ENCODE results near the gene ATP10B. TPM values are rescaled to one million over a fixed set of nuclear protein-coding genes. Genes with fewer than 3 reads are reported as not detected.
"Not testable (repeated sequence)": the region's sequence is repeated elsewhere in the genome, so short reads cannot be mapped to it uniquely, and the experiment has no call there.

The ATP10B gene
- total RNA-seq, 1 donor from 2014 or later, result not detected

- Histone ChIP-seq H3K27ac (no peak overlapping the region), H3K4me1 (peaks cover 8% of the 10 kb centered on the region), H3K36me3 (no peaks in the 10 kb centered on the region), H3K9me3 (peaks cover 6% of the 10 kb centered on the region), H3K27me3 (no peaks in the 10 kb centered on the region), H3K4me3 (no peak overlapping the region)
- ATAC-seq (peak; percentile 47), DNase-seq (no peak)
- TF ChIP-seq, protein P1, sequence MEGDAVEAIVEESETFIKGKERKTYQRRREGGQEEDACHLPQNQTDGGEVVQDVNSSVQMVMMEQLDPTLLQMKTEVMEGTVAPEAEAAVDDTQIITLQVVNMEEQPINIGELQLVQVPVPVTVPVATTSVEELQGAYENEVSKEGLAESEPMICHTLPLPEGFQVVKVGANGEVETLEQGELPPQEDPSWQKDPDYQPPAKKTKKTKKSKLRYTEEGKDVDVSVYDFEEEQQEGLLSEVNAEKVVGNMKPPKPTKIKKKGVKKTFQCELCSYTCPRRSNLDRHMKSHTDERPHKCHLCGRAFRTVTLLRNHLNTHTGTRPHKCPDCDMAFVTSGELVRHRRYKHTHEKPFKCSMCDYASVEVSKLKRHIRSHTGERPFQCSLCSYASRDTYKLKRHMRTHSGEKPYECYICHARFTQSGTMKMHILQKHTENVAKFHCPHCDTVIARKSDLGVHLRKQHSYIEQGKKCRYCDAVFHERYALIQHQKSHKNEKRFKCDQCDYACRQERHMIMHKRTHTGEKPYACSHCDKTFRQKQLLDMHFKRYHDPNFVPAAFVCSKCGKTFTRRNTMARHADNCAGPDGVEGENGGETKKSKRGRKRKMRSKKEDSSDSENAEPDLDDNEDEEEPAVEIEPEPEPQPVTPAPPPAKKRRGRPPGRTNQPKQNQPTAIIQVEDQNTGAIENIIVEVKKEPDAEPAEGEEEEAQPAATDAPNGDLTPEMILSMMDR (IDR thresholded peaks at IDR 0.05), result no peak
- intact Hi-C loops (cut with DNase I), result no loop called here
Observed at GRCh38 chr5:160835376-160835775, 16.6 kb downstream of the ATP10B start.

GRCh38 chr5:160833806-160834205 lies 18.2 kb downstream of the ATP10B start:
- Histone ChIP-seq H3K4me3 (no peak overlapping the region), H3K27me3 (no peaks in the 10 kb centered on the region), H3K9me3 (peaks cover 6% of the 10 kb centered on the region), H3K4me1 (peaks cover 8% of the 10 kb centered on the region), H3K27ac (no peak overlapping the region), H3K36me3 (no peaks in the 10 kb centered on the region)
- ATAC-seq (no peak), DNase-seq (no peak)
- TF ChIP-seq, protein P1 (IDR thresholded peaks at IDR 0.05), result no peak
- intact Hi-C loops (cut with DNase I), result no loop called here

- no peaks in the 10 kb centered on the region for H3K36me3 ChIP-seq
- DNase-seq (no peak), ATAC-seq (no peak)
- H3K4me1 ChIP-seq, result peaks cover 8% of the 10 kb centered on the region
- peaks cover 6% of the 10 kb centered on the region for H3K9me3 ChIP-seq
- H3K27me3 ChIP-seq, result no peaks in the 10 kb centered on the region
- TF ChIP-seq, protein P1 (IDR thresholded peaks at IDR 0.05), result no peak
- intact Hi-C loops (cut with DNase I), result no loop called here
- no peak overlapping the region for H3K27ac ChIP-seq
- H3K4me3 ChIP-seq, result no peak overlapping the region
Observed at GRCh38 chr5:160831801-160832200, 20.2 kb downstream of the ATP10B start.

- intact Hi-C loops (cut with DNase I), result no loop called here
- H3K27ac ChIP-seq, result no peak overlapping the region
- no peaks in the 10 kb centered on the region for H3K4me1 ChIP-seq
- no peak overlapping the region for H3K4me3 ChIP-seq
- H3K27me3 ChIP-seq, result no peaks in the 10 kb centered on the region
- TF ChIP-seq, protein P1 (IDR thresholded peaks at IDR 0.05), result no peak
- H3K36me3 ChIP-seq, result no peaks in the 10 kb centered on the region
- peak; percentile 53 for ATAC-seq
- no peaks in the 10 kb centered on the region for H3K9me3 ChIP-seq
- no peak for DNase-seq
Observed at GRCh38 chr5:160824301-160825001, 27.6 kb downstream of the ATP10B start.

GRCh38 chr5:160812996-160813395 lies 39.0 kb downstream of the ATP10B start:
- intact Hi-C loops (cut with DNase I); H3K36me3 ChIP-seq; DNase-seq; H3K27ac ChIP-seq; H3K4me1 ChIP-seq; H3K4me3 ChIP-seq; ATAC-seq; H3K27me3 ChIP-seq; H3K9me3 ChIP-seq: not testable (repeated sequence)

DNA sequence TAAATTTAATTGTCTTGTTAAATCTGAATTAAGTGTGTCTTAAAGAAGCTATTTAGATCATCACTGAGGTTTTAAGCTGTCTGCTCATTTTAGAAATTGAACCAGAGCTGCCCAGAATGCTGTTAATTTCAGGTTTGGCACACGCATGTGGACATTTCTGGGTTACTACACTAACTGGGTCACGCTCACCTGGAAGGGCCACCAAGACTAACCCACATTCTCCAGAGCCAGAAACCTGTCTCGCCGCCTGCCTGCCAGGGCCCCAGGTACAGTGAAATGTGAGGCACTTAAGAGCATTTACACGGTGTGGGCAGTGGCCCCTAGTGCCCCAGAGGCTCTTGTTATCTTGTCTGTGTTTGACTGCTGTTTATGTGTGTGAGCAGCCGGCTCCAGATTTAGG lies 46.6 kb downstream of the ATP10B start:
- TF ChIP-seq, protein P1 (IDR thresholded peaks at IDR 0.05), result no peak
- no peaks in the 10 kb centered on the region for H3K36me3 ChIP-seq
- ATAC-seq, result no peak
- intact Hi-C loops (cut with DNase I), result no loop called here
- H3K4me1 ChIP-seq, result no peaks in the 10 kb centered on the region
- H3K4me3 ChIP-seq, result no peak overlapping the region
- no peak for DNase-seq
- no peaks in the 10 kb centered on the region for H3K9me3 ChIP-seq
- no peaks in the 10 kb centered on the region for H3K27me3 ChIP-seq
- H3K27ac ChIP-seq, result no peak overlapping the region

Measured in upper lobe of right lung (tissue), 1 donor.